ENCODE results near the gene BMF.

DNA sequence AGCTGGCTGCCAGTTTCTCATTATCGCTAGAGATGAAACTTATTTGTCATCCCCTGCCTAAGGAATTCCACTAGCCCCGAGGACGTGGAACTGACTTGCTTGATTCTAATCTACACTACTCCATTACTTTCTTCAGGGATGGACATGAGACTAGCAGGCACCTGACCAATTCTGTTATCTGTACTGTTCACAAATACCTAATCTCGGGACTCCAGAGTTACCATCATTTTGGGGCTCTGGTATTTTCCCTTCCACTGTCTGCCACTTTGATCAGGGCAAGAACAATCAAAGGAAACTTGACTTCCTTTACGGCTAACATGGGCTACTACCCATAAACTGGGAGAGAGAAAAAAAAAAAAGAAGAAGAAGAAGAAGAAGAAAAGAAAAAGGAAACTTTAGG is 27.8 kb downstream of the BMF start:
- no peak for TF ChIP-seq POLR2A (IDR thresholded peaks at IDR 0.05; ENCODE audit: low read depth, low read length)
- TF ChIP-seq POLR2AphosphoS5 (IDR thresholded peaks at IDR 0.05; ENCODE audit: low read depth, low read length) = no peak
- TF ChIP-seq TAF1 (IDR thresholded peaks at IDR 0.05; ENCODE audit: borderline replicate concordance, low read depth, low read length) = no peak

All from GM12892 (cell line).